ENCODE data around the gene CTSA. TPM values are rescaled to one million over a fixed set of nuclear protein-coding genes. Genes with fewer than 3 reads are reported as not detected.

CTSA gene
- total and polyA plus RNA-seq, 2 experiments from 2014 or later: 176 to 321 TPM

DNA sequence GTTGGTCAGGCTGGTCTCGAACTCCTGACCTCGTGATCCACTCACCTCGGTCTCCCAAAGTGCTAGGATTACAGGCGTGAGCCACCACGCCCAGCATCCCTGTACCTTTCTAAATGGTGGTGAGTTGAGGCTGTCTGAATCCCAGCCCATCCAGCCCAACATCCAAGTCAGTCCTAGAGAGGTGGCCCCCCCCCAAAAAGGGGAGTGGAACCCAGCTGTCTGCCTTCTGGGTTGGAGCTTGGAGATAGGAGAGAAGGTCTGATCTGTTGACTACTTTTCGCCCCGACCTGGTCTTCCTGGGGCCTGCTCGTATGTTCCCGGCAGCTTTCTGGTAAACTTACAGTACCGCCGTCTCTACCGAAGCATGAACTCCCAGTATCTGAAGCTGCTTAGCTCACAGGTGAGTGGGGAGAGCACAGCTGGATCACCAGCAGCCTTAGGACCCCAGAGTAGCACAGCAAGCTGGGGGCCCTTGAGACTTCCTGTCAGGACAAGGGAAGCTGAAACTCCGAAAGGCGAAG is 5.6 kb downstream of the CTSA start:
- H3K9me3 ChIP-seq (ENCODE audit: low read depth): no peaks in the 10 kb centered on the region
- TF ChIP-seq EZH2 (IDR thresholded peaks at IDR 0.05; ENCODE audit: insufficient read depth, poor library complexity, severe bottlenecking): no peak
- no peak for TF ChIP-seq EZH2phosphoT487 (IDR thresholded peaks at IDR 0.05; ENCODE audit: insufficient read depth, low read depth)
- no peak overlapping the region for H3K4me3 ChIP-seq
- H3F3A ChIP-seq (ENCODE audit: insufficient read depth): no peaks in the 10 kb centered on the region
- H3K4me1 ChIP-seq (ENCODE audit: insufficient read depth): no peaks in the 10 kb centered on the region; the same call in 1 of the 2 replicates
- H3K27me3 ChIP-seq (replicated peaks; ENCODE audit: insufficient read depth): no peaks in the 10 kb centered on the region
- no peaks in the 10 kb centered on the region for H4K20me1 ChIP-seq (ENCODE audit: insufficient read depth)
- no peaks in the 10 kb centered on the region for H3K9me2 ChIP-seq (ENCODE audit: insufficient read depth)
- H3K9ac ChIP-seq: no peak overlapping the region
- H3K27ac ChIP-seq: no peak overlapping the region
- in situ Hi-C loops (cut with MboI): no loop called here
- 90 to 97% methylated on average over 12 to 14 of the region's 14 CpGs for WGBS, 2 experiments (ENCODE audit: low coverage in 1 of 2, low lambda C conversion rate in 2 of 2, missing lambda C conversion rate in 2 of 2)
- no peak overlapping the region for H2AFZ ChIP-seq
- peaks cover 19% of the 10 kb centered on the region; the same call in 1 of the 2 replicates for H3K79me2 ChIP-seq (ENCODE audit: insufficient read depth)
- DNase-seq: no peak
- peaks cover 14% of the 10 kb centered on the region; the same call in 1 of the 2 replicates for H3K36me3 ChIP-seq (ENCODE audit: low read depth)
- no peak overlapping the region for H3K4me2 ChIP-seq (ENCODE audit: unreplicated experiment)

DNA sequence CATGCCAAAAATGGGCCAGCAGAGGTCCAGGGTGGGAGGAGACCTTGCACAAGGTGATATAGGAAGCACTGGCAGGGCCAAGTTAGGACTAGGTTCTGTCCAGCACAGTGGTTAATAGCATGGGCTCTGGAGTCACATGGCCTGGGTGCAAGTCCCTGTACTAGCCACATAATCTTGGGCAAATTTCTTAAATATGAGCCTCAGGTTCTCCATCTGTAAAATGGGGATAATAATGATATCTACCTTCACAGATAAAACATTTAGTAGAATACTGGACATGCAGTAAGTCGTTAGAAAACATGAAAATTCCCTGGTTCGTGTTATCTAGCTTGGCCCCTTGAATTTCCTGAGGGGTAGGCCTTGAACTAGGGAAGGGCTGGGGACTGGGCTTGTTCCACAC is 6.2 kb downstream of the CTSA start:
- no peak for DNase-seq
- H3K27ac ChIP-seq: no peak overlapping the region
- H3K4me3 ChIP-seq: no peak overlapping the region
- H3K79me2 ChIP-seq (ENCODE audit: insufficient read depth): peaks cover 13% of the 10 kb centered on the region; the same call in 1 of the 2 replicates
- 53 to 55% methylated on average over 2 of the region's 2 CpGs for WGBS, 2 experiments (ENCODE audit: low coverage in 1 of 2, low lambda C conversion rate in 2 of 2, missing lambda C conversion rate in 2 of 2)
- peaks cover 14% of the 10 kb centered on the region; the same call in 1 of the 2 replicates for H3K36me3 ChIP-seq (ENCODE audit: low read depth)
- in situ Hi-C loops (cut with MboI): no loop called here
- H3K9ac ChIP-seq: no peak overlapping the region
- no peak overlapping the region for H3K4me2 ChIP-seq (ENCODE audit: unreplicated experiment)
- no peaks in the 10 kb centered on the region for H3K9me3 ChIP-seq (ENCODE audit: low read depth)
- H3K9me2 ChIP-seq (ENCODE audit: insufficient read depth): no peaks in the 10 kb centered on the region
- H3K4me1 ChIP-seq (ENCODE audit: insufficient read depth): no peaks in the 10 kb centered on the region; the same call in 1 of the 2 replicates
- no peaks in the 10 kb centered on the region for H3K27me3 ChIP-seq (replicated peaks; ENCODE audit: insufficient read depth)
- no peaks in the 10 kb centered on the region for H3F3A ChIP-seq (ENCODE audit: insufficient read depth)
- H4K20me1 ChIP-seq (ENCODE audit: insufficient read depth): no peaks in the 10 kb centered on the region
- TF ChIP-seq EZH2phosphoT487 (IDR thresholded peaks at IDR 0.05; ENCODE audit: insufficient read depth, low read depth) (no peak), EZH2 (IDR thresholded peaks at IDR 0.05; ENCODE audit: insufficient read depth, poor library complexity, severe bottlenecking) (no peak)
- no peak overlapping the region for H2AFZ ChIP-seq

DNA sequence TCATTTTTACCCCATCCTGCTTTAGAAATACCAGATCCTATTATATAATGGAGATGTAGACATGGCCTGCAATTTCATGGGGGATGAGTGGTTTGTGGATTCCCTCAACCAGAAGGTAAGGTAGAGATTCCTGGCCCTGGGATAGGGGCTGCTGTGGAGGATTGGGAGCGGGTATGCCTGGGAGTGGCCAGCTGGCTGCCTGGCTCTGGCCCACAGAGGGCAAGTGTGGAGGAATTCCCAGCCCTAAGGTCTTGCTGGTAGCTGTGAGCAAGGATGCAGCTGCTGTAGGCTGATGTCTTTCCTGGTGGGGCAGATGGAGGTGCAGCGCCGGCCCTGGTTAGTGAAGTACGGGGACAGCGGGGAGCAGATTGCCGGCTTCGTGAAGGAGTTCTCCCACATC is 6.6 kb downstream of the CTSA start:
- 85 to 91% methylated on average over 7 of the region's 7 CpGs for WGBS, 2 experiments (ENCODE audit: low coverage in 1 of 2, low lambda C conversion rate in 2 of 2, missing lambda C conversion rate in 2 of 2)
- no peaks in the 10 kb centered on the region for H3K9me3 ChIP-seq (ENCODE audit: low read depth)
- H3K27ac ChIP-seq: no peak overlapping the region
- H3K36me3 ChIP-seq (ENCODE audit: low read depth): peaks cover 14% of the 10 kb centered on the region; the same call in 1 of the 2 replicates
- no peaks in the 10 kb centered on the region for H4K20me1 ChIP-seq (ENCODE audit: insufficient read depth)
- H3K4me3 ChIP-seq: no peak overlapping the region
- H3K4me1 ChIP-seq (ENCODE audit: insufficient read depth): no peaks in the 10 kb centered on the region
- TF ChIP-seq EZH2 (IDR thresholded peaks at IDR 0.05; ENCODE audit: insufficient read depth, poor library complexity, severe bottlenecking) (no peak), EZH2phosphoT487 (IDR thresholded peaks at IDR 0.05; ENCODE audit: insufficient read depth, low read depth) (no peak)
- H3F3A ChIP-seq (ENCODE audit: insufficient read depth): no peaks in the 10 kb centered on the region
- no peaks in the 10 kb centered on the region for H3K9me2 ChIP-seq (ENCODE audit: insufficient read depth)
- H3K4me2 ChIP-seq (ENCODE audit: unreplicated experiment): no peak overlapping the region
- H3K9ac ChIP-seq: no peak overlapping the region
- in situ Hi-C loops (cut with MboI): no loop called here
- no peak for DNase-seq
- peaks cover 9% of the 10 kb centered on the region; the same call in 1 of the 2 replicates for H3K79me2 ChIP-seq (ENCODE audit: insufficient read depth)
- no peaks in the 10 kb centered on the region for H3K27me3 ChIP-seq (replicated peaks; ENCODE audit: insufficient read depth)
- no peak overlapping the region for H2AFZ ChIP-seq

DNA sequence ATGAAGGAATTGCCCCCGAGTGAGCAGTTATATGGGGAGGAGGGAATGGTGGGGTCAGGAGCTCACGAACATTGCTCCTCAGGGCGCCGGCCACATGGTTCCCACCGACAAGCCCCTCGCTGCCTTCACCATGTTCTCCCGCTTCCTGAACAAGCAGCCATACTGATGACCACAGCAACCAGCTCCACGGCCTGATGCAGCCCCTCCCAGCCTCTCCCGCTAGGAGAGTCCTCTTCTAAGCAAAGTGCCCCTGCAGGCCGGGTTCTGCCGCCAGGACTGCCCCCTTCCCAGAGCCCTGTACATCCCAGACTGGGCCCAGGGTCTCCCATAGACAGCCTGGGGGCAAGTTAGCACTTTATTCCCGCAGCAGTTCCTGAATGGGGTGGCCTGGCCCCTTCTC is 7.2 kb downstream of the CTSA start:
- TF ChIP-seq EZH2 (IDR thresholded peaks at IDR 0.05; ENCODE audit: insufficient read depth, poor library complexity, severe bottlenecking): no peak

More for the DNA sequence above, 7.2 kb downstream of the CTSA start:
- H3K9me3 ChIP-seq (ENCODE audit: low read depth): no peaks in the 10 kb centered on the region
- no peak overlapping the region for H3K9ac ChIP-seq
- no peak overlapping the region for H3K27ac ChIP-seq
- no peak for DNase-seq
- no peaks in the 10 kb centered on the region for H3F3A ChIP-seq (ENCODE audit: insufficient read depth)
- no peaks in the 10 kb centered on the region for H3K9me2 ChIP-seq (ENCODE audit: insufficient read depth)
- no peaks in the 10 kb centered on the region for H3K27me3 ChIP-seq (replicated peaks; ENCODE audit: insufficient read depth)
- H3K79me2 ChIP-seq (ENCODE audit: insufficient read depth): 0 out of 2 replicates have a peak, but pooled peaks cover 4% of the 10 kb centered on the region
- H2AFZ ChIP-seq: no peak overlapping the region
- H3K36me3 ChIP-seq (ENCODE audit: low read depth): peaks cover 14% of the 10 kb centered on the region; the same call in 1 of the 2 replicates
- WGBS, 2 experiments (ENCODE audit: low coverage in 1 of 2, low lambda C conversion rate in 2 of 2, missing lambda C conversion rate in 2 of 2): 85 to 87% methylated on average over 10 to 12 of the region's 12 CpGs
- in situ Hi-C loops (cut with MboI): no loop called here
- no peaks in the 10 kb centered on the region for H4K20me1 ChIP-seq (ENCODE audit: insufficient read depth)
- no peaks in the 10 kb centered on the region for H3K4me1 ChIP-seq (ENCODE audit: insufficient read depth)
- no peak overlapping the region for H3K4me3 ChIP-seq
- H3K4me2 ChIP-seq (ENCODE audit: unreplicated experiment): no peak overlapping the region

Data from GM23248 (cell line).